GM10266 (cell line): ENCODE results near the gene LRRC8E.

ENCODE experiments used
- DNase-seq: peaks from one replicate; pipeline ENCODE4 v3.0.0; 2012; ENCODE audit errors: extremely low spot score
- CTCF ChIP-seq: IDR thresholded peaks from 2 replicates; pipeline ENCODE4 v1.5.1; 2012; ENCODE audit warnings: mild to moderate bottlenecking, low read depth; ENCODE audit not compliant: control insufficient read depth, insufficient read depth; ENCODE audit errors: missing control alignments

LRRC8E gene

GRCh38 chr19:7888145-7888825 lies at the start of gene LRRC8E:
LRRC8E (plus strand) TSS chr19:7888510; CDS start chr19:7895604, 7,094 bp downstream.
- no peak for TF ChIP-seq CTCF

GRCh38 chr19:7839476-7839875 lies 48.8 kb upstream of the LRRC8E start:
- no peak for TF ChIP-seq CTCF
- no peak for DNase-seq

More at GRCh38 chr19:7888145-7888825, at the start of gene LRRC8E:
- peak; percentile 32 for DNase-seq

GRCh38 chr19:7840629-7841028 lies 47.7 kb upstream of the LRRC8E start:
- no peak for DNase-seq
- TF ChIP-seq CTCF, result no peak

- no peak for DNase-seq
- TF ChIP-seq CTCF, result no peak
Observed at GRCh38 chr19:7841751-7842660, 46.3 kb upstream of the LRRC8E start.

- no peak for DNase-seq
- TF ChIP-seq CTCF, result no peak
Observed at GRCh38 chr19:7842661-7843294, 45.5 kb upstream of the LRRC8E start.

- TF ChIP-seq CTCF, result no peak
- no peak for DNase-seq
Observed at GRCh38 chr19:7843521-7843920, 44.8 kb upstream of the LRRC8E start.
